Esophagus squamous epithelium (tissue), 4 donors: ENCODE results near the gene BDKRB2.

Source experiments
- CTCF ChIP-seq, 6 experiments: fragments of 450-650 bp in 4 of 6; fragments of 200-600 bp in 2 of 6; sonication (generic) in 2 of 6; IDR thresholded peaks; one replicate each; pipeline ENCODE4 v1.5.1; 2016 to 2019; ENCODE audit warnings: antibody characterized with exemption in 6 of 6, mild to moderate bottlenecking in 4 of 6, moderate library complexity in 4 of 6
- POLR2A ChIP-seq, 4 donors: fragments of 450-650 bp; IDR thresholded peaks; one replicate each; pipeline ENCODE4 v1.6.1; 2017; ENCODE audit warnings: antibody characterized with exemption in 4 of 4, mild to moderate bottlenecking in 4 of 4, moderate library complexity in 3 of 4

GRCh38 chr14:96237641-96238040 lies 33.0 kb downstream of the BDKRB2 start:
- TF ChIP-seq POLR2A (IDR thresholded peaks at IDR 0.05), result no peak
- TF ChIP-seq CTCF (IDR thresholded peaks at IDR 0.05), result no peak
